K562 (cell line): ENCODE measurements around the gene DGCR6L. TPM values are rescaled to one million over a fixed set of nuclear protein-coding genes. Genes with fewer than 3 reads are reported as not detected.
A peak's percentile ranks its signal among the peaks of the same experiment; 100 is the strongest.

Experiments
- ARNT ChIP-seq, 2 experiments: fragments of 450-650 bp; IDR thresholded peaks; 2 replicates each; pipeline ENCODE4 v1.6.1; 2016; ENCODE audit warnings: mild to moderate bottlenecking in 1 of 2
- CREB3L1 ChIP-seq: fragments of 450-650 bp; IDR thresholded peaks from 2 replicates; pipeline ENCODE4 v1.6.1; 2014; ENCODE audit warnings: low read depth, mild to moderate bottlenecking, moderate library complexity, borderline replicate concordance
- FOXK1 ChIP-seq: sonication (generic); formaldehyde crosslinking; IDR thresholded peaks from 2 replicates; pipeline ENCODE4 v1.8.0; 2022; ENCODE audit warnings: missing genetic modification reagents, mild to moderate bottlenecking, borderline replicate concordance
- HES1 ChIP-seq: fragments of 450-650 bp; IDR thresholded peaks from 2 replicates; pipeline ENCODE4 v1.6.1; 2016; ENCODE audit warnings: low read depth, mild to moderate bottlenecking, moderate library complexity
- HNRNPLL ChIP-seq: fragments of 200-400 bp; formaldehyde crosslinking; IDR thresholded peaks from 2 replicates; pipeline ENCODE4 v1.6.1; 2017; ENCODE audit warnings: low read length, low read depth, mild to moderate bottlenecking; ENCODE audit not compliant: poor library complexity, severe bottlenecking
- KDM2B ChIP-seq: fragments of 250-450 bp; sonication (Bioruptor Pico); IDR thresholded peaks from 2 replicates; pipeline ENCODE4 v1.8.0; 2021; ENCODE audit warnings: mild to moderate bottlenecking, moderate library complexity
- MBD1 ChIP-seq: fragments of 250-450 bp; sonication (Bioruptor Pico); IDR thresholded peaks from 2 replicates; pipeline ENCODE4 v1.8.0; 2022; ENCODE audit warnings: inconsistent platforms
- MEIS2 ChIP-seq: fragments of 450-650 bp; IDR thresholded peaks from 2 replicates; pipeline ENCODE4 v1.6.1; 2014; ENCODE audit warnings: mild to moderate bottlenecking; ENCODE audit not compliant: partially characterized antibody
- NKRF ChIP-seq: fragments of 450-650 bp; IDR thresholded peaks from 2 replicates; pipeline ENCODE4 v1.6.1; 2016; ENCODE audit warnings: borderline replicate concordance
- NONO ChIP-seq, 2 experiments: fragments of 200-400 bp in 1 of 2; fragments of 450-650 bp in 1 of 2; formaldehyde crosslinking in 1 of 2; IDR thresholded peaks; 2 replicates each; pipeline ENCODE4 v1.6.1; 2017; ENCODE audit warnings: low read depth in 2 of 2, mild to moderate bottlenecking in 2 of 2, moderate library complexity in 2 of 2, low read length in 1 of 2
- TSHZ1 ChIP-seq: fragments of 250-450 bp; sonication (Bioruptor Pico); IDR thresholded peaks from 2 replicates; pipeline ENCODE4 v1.4.0; 2020; ENCODE audit warnings: mild to moderate bottlenecking, moderate library complexity
- ZNF395 ChIP-seq: fragments of 200-800 bp; sonication (Bioruptor generic); IDR thresholded peaks from 2 replicates; pipeline ENCODE4 v1.6.1; 2017; ENCODE audit warnings: missing genetic modification characterization, missing compliant biosample characterization
- ZNF511 ChIP-seq: sonication (generic); formaldehyde crosslinking; IDR thresholded peaks from 2 replicates; pipeline ENCODE4 v1.8.0; 2022; ENCODE audit warnings: mild to moderate bottlenecking, missing genetic modification reagents
- polyA plus RNA-seq, 8 experiments: library from polyadenylated mRNA; depleted of rRNA in 4 of 8; stranded (reverse) in 5 of 8; unstranded in 3 of 8; fragments of >200 nt; fragmentation: Nextera tagmentation in 2 of 8; fragmentation: Illumina TruSeq in 1 of 8; extraction: Ambion mirVana in 2 of 8; extraction: Trizol in 1 of 8; gene quantifications; 2 replicates each; pipeline versions ENCODE4 v1.2.1 to v1.2.3, GENCODE V29; 2011 to 2014; ENCODE audit warnings: inconsistent platforms in 1 of 8, missing spikeins in 1 of 8
- total RNA-seq, 7 experiments: library from RNA; depleted of rRNA in 6 of 7; stranded (reverse); fragments of >200 nt in 6 of 7; fragmentation: Illumina TruSeq in 2 of 7; extraction: Trizol in 2 of 7; gene quantifications; 2 replicates each; pipeline versions ENCODE4 v1.2.1 to v1.2.3, GENCODE V29; 2011 to 2021; ENCODE audit warnings: low replicate concordance in 1 of 7

The DGCR6L gene
- total and polyA plus RNA-seq, 9 of the 15 experiments (the other 6 are each of a cell fraction or from before 2014, with no cell fraction given) = 3.6 to 151 (median 51.0) TPM

- no peak for TF ChIP-seq MBD1 (CRISPR knock-in tag)
- no peak; the same call in none of the 2 replicates for TF ChIP-seq NKRF
- no peak for TF ChIP-seq HES1
- no peak for TF ChIP-seq FOXK1 (CRISPR knock-in tag)
- TF ChIP-seq KDM2B (CRISPR knock-in tag) = peak; percentile 76; the same call in 1 of the 2 replicates
- no peak for TF ChIP-seq MEIS2
- TF ChIP-seq NONO (IDR thresholded peaks at IDR 0.05; ENCODE audit: low read depth in 2 of 2, low read length in 1 of 2) = no peak
- TF ChIP-seq HNRNPLL = no peak
- TF ChIP-seq ZNF511 = no peak; the same call in 1 of the 2 replicates
- TF ChIP-seq ARNT (IDR thresholded peaks at IDR 0.05) = no peak
- no peak for TF ChIP-seq TSHZ1 (CRISPR knock-in tag)
- no peak for TF ChIP-seq ZNF395 (CRISPR knock-in tag)
- TF ChIP-seq CREB3L1 = no peak
These were observed 20.8 kb downstream of the DGCR6L start (continued) for GRCh38 chr22:20298803-20299745.
